ENCODE data around the gene KIF21B.

KIF21B gene

DNA sequence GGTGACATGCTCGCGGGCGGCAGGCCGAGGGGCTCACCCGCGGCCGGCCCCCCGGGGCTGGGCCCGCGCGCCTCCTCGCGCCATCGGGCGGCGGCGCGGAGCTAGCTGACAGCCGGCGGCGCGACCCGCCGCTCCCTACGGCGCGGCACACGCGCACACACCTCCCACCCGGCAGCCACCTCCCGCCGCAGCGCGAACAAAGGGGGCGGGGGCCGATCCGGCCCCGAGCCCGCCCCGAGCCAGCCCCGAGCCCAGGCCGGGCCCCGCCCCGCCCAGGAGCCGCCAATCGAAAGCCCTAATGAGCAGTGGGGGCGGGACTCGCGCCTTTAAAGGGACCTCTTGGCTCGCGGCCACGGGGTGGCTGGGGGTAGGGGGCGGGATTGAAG, at the start of gene KIF21B:
Gene KIF21B, minus strand, starts transcription at position 198 of the 386 bp plus-strand sequence. CDS start 331 bp downstream, outside the sequence.
- H3K4me3 Mint-ChIP-seq, result peak within 1 kb of the TSS; percentile 88

GRCh38 chr1:201072922-201073321, 49.4 kb upstream of the KIF21B start:
- H3K27ac Mint-ChIP-seq, result no peak overlapping the region

More for the DNA sequence above, at the start of gene KIF21B:
- TF ChIP-seq, protein P1, sequence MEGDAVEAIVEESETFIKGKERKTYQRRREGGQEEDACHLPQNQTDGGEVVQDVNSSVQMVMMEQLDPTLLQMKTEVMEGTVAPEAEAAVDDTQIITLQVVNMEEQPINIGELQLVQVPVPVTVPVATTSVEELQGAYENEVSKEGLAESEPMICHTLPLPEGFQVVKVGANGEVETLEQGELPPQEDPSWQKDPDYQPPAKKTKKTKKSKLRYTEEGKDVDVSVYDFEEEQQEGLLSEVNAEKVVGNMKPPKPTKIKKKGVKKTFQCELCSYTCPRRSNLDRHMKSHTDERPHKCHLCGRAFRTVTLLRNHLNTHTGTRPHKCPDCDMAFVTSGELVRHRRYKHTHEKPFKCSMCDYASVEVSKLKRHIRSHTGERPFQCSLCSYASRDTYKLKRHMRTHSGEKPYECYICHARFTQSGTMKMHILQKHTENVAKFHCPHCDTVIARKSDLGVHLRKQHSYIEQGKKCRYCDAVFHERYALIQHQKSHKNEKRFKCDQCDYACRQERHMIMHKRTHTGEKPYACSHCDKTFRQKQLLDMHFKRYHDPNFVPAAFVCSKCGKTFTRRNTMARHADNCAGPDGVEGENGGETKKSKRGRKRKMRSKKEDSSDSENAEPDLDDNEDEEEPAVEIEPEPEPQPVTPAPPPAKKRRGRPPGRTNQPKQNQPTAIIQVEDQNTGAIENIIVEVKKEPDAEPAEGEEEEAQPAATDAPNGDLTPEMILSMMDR (IDR thresholded peaks at IDR 0.05), result no peak
- H3K36me3 Mint-ChIP-seq (ENCODE audit: low read depth), result no peaks in the 10 kb centered on the region
- H3K27ac Mint-ChIP-seq, result no peak within 1 kb of the TSS
- DNase-seq, result peak; percentile 95
- no peaks in the 10 kb centered on the region for H3K9me3 Mint-ChIP-seq
- peaks cover 78% of the 10 kb centered on the region for H3K4me1 Mint-ChIP-seq
- H3K27me3 Mint-ChIP-seq (ENCODE audit: low read depth, poor library complexity), result peaks cover 16% of the 10 kb centered on the region

DNA sequence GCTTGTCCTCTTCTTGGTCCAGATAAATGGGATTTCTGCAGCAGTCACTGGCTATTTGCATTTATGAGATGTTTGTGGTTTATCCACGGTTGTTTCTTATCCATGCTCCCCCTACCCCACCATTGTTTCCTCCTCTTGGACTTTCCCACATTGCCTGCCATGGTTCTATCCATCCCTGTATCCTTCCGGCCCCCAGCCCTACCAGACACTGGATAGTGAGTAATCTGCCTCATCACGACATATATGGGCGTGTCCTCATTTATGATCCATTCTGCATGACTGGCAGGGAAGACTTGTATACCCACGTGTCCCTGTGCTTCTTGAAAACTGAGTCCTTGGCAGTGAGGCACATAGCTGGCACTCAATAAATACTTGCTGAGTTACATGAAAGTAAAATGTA, 48.6 kb upstream of the KIF21B start:
- H3K9me3 Mint-ChIP-seq, result no peaks in the 10 kb centered on the region
- no peak overlapping the region for H3K4me3 Mint-ChIP-seq
- H3K27ac Mint-ChIP-seq, result no peak overlapping the region
- peaks cover 47% of the 10 kb centered on the region for H3K4me1 Mint-ChIP-seq
- TF ChIP-seq, protein P1 (IDR thresholded peaks at IDR 0.05), result no peak
- H3K27me3 Mint-ChIP-seq (ENCODE audit: low read depth, poor library complexity), result peaks cover 6% of the 10 kb centered on the region
- DNase-seq, result no peak
- no peaks in the 10 kb centered on the region for H3K36me3 Mint-ChIP-seq (ENCODE audit: low read depth)

More at GRCh38 chr1:201072922-201073321, 49.4 kb upstream of the KIF21B start:
- TF ChIP-seq, protein P1 (IDR thresholded peaks at IDR 0.05), result no peak
- no peaks in the 10 kb centered on the region for H3K36me3 Mint-ChIP-seq (ENCODE audit: low read depth)
- peaks cover 6% of the 10 kb centered on the region for H3K27me3 Mint-ChIP-seq (ENCODE audit: low read depth, poor library complexity)
- H3K4me3 Mint-ChIP-seq, result no peak overlapping the region
- no peak for DNase-seq
- H3K9me3 Mint-ChIP-seq, result no peaks in the 10 kb centered on the region
- peaks cover 45% of the 10 kb centered on the region for H3K4me1 Mint-ChIP-seq

DNA sequence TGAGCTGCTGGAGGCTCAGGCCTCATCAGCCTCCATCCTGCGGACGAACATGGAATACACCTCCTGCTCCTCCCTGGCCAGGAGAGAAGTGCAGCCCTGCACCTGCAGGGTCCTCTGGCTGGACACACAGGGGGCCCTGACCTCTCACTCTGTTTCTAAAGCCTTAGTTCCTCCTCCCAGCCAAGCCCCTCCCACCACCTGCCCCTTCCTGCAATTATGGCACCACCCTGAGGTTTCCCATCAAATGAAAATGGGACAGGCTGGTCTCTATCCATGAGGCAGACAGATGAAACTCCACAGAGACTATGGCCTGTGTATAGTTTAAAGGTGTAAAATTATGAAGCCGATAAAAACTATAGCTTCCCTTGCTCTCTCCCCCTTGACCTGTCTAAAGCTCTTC, 46.1 kb upstream of the KIF21B start:
- H3K27me3 Mint-ChIP-seq (ENCODE audit: low read depth, poor library complexity), result peaks cover 6% of the 10 kb centered on the region
- H3K4me1 Mint-ChIP-seq, result peaks cover 29% of the 10 kb centered on the region
- H3K27ac Mint-ChIP-seq, result no peak overlapping the region
- TF ChIP-seq, protein P1 (IDR thresholded peaks at IDR 0.05), result no peak
- H3K9me3 Mint-ChIP-seq, result no peaks in the 10 kb centered on the region
- H3K36me3 Mint-ChIP-seq (ENCODE audit: low read depth), result no peaks in the 10 kb centered on the region
- H3K4me3 Mint-ChIP-seq, result no peak overlapping the region
- no peak for DNase-seq

GRCh38 chr1:201068976-201069375, 45.5 kb upstream of the KIF21B start:
- TF ChIP-seq, protein P1 (IDR thresholded peaks at IDR 0.05), result no peak
- H3K4me3 Mint-ChIP-seq, result no peak overlapping the region
- no peak for DNase-seq
- peaks cover 6% of the 10 kb centered on the region for H3K27me3 Mint-ChIP-seq (ENCODE audit: low read depth, poor library complexity)
- peaks cover 29% of the 10 kb centered on the region for H3K4me1 Mint-ChIP-seq
- H3K9me3 Mint-ChIP-seq, result no peaks in the 10 kb centered on the region
- no peak overlapping the region for H3K27ac Mint-ChIP-seq
- no peaks in the 10 kb centered on the region for H3K36me3 Mint-ChIP-seq (ENCODE audit: low read depth)

DNA sequence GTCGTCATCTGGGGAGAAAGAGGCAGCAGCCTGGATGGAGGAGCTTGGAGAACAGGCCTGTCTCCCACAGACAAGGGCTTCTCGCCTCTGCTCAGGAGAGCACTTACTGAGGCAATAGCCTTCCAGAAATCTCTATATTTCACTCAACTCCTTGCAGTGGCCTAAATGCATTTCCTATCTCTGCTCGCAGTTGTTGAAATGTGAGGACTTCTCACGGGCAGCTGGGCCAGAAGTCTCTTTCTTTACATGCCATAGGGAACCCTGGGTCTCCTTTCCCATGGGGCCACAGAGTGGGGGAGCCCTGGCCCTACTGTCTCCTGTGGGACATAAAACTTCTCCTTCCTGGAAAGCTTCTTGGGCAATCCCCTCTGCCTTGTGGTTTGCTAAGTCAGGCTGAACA, 43.5 kb upstream of the KIF21B start:
- peaks cover 39% of the 10 kb centered on the region for H3K4me1 Mint-ChIP-seq
- no peak for DNase-seq
- TF ChIP-seq, protein P1 (IDR thresholded peaks at IDR 0.05), result no peak
- no peaks in the 10 kb centered on the region for H3K27me3 Mint-ChIP-seq (ENCODE audit: low read depth, poor library complexity)
- no peaks in the 10 kb centered on the region for H3K9me3 Mint-ChIP-seq
- H3K4me3 Mint-ChIP-seq, result no peak overlapping the region
- no peaks in the 10 kb centered on the region for H3K36me3 Mint-ChIP-seq (ENCODE audit: low read depth)
- no peak overlapping the region for H3K27ac Mint-ChIP-seq
